ENCODE results near the gene ZNF350.
A peak's percentile ranks its signal among the peaks of the same experiment; 100 is the strongest.

Gene ZNF350

DNA sequence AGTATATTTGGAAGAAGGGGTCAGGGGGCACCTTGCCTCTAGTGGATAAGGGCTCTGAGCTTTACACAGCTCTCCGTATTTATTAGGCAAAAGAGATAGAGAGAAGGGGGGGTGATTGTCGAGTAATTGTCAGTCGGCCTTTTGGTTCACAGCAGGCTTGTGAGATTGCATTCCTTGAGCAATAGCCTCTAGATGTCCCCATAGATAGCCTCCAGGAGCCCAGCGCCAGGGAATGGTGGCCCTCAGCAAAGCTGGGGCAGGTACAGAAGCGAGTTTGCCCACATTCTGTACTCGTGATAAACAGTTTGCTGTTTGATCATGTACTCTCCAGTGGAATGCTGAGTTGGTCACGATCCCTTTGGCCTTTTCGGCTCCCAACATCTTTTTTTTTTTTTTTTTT, 54.7 kb downstream of the ZNF350 start:
- no peak overlapping the region for H3K4me2 ChIP-seq (ENCODE audit: low read length)
- H2AFZ ChIP-seq (ENCODE audit: low read depth, low read length), result no peak overlapping the region
- no peak overlapping the region for H3K27ac ChIP-seq (ENCODE audit: low read length)
- H3K4me1 ChIP-seq (ENCODE audit: low read length), result peaks cover 3% of the 10 kb centered on the region; the same call in 1 of the 2 replicates
- H3K9ac ChIP-seq (ENCODE audit: low read length), result no peak overlapping the region
- H3K79me2 ChIP-seq (ENCODE audit: low read length), result peaks cover 10% of the 10 kb centered on the region
- peaks cover 14% of the 10 kb centered on the region; the same call in 1 of the 2 replicates for H3K9me3 ChIP-seq (ENCODE audit: insufficient read depth, low read length)
- TF ChIP-seq, protein P1, sequence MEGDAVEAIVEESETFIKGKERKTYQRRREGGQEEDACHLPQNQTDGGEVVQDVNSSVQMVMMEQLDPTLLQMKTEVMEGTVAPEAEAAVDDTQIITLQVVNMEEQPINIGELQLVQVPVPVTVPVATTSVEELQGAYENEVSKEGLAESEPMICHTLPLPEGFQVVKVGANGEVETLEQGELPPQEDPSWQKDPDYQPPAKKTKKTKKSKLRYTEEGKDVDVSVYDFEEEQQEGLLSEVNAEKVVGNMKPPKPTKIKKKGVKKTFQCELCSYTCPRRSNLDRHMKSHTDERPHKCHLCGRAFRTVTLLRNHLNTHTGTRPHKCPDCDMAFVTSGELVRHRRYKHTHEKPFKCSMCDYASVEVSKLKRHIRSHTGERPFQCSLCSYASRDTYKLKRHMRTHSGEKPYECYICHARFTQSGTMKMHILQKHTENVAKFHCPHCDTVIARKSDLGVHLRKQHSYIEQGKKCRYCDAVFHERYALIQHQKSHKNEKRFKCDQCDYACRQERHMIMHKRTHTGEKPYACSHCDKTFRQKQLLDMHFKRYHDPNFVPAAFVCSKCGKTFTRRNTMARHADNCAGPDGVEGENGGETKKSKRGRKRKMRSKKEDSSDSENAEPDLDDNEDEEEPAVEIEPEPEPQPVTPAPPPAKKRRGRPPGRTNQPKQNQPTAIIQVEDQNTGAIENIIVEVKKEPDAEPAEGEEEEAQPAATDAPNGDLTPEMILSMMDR (IDR thresholded peaks at IDR 0.05; ENCODE audit: low read depth, low read length), result no peak
- TF ChIP-seq EZH2phosphoT487 (IDR thresholded peaks at IDR 0.05; ENCODE audit: low read depth), result no peak
- H3K36me3 ChIP-seq (replicated peaks; ENCODE audit: low read depth, low read length), result peaks cover 64% of the 10 kb centered on the region
- no peak overlapping the region for H3K4me3 ChIP-seq (ENCODE audit: low read length)
- no peaks in the 10 kb centered on the region for H4K20me1 ChIP-seq (ENCODE audit: insufficient read depth, low read length)
- no peaks in the 10 kb centered on the region for H3K27me3 ChIP-seq (ENCODE audit: low read depth, low read length)

DNA sequence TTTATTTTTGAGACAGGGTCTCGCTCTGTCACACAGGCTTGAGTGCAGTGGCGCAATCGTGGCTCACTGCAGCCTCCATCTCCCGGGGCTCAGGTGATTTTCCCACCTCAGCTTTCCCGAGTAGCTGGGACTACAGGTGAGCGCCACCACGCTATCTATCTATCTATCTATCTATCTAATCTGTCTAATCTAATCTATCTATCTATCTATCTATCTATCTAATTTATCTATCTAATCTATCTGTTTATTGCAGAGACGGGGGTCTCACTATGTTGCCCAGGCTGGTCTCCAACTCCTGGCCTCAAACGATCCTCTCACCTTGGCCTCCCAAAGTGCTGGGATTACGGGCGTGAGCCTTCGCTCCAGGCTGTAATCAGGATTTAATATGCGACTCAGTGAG, 58.8 kb downstream of the ZNF350 start:
- Histone ChIP-seq H3K79me2 (ENCODE audit: low read length) (peaks cover 10% of the 10 kb centered on the region), H3K27ac (ENCODE audit: low read length) (no peak overlapping the region), H2AFZ (ENCODE audit: low read depth, low read length) (peak overlapping the region; percentile 99; the same call in 1 of the 2 replicates), H4K20me1 (ENCODE audit: insufficient read depth, low read length) (no peaks in the 10 kb centered on the region), H3K4me3 (ENCODE audit: low read length) (peak overlapping the region; percentile 89), H3K9me3 (ENCODE audit: insufficient read depth, low read length) (peaks cover 25% of the 10 kb centered on the region), H3K4me2 (ENCODE audit: low read length) (peak overlapping the region; percentile 73), H3K36me3 (replicated peaks; ENCODE audit: low read depth, low read length) (peaks cover 35% of the 10 kb centered on the region), H3K9ac (ENCODE audit: low read length) (peak overlapping the region; percentile 89), H3K4me1 (ENCODE audit: low read length) (peaks cover 7% of the 10 kb centered on the region), H3K27me3 (ENCODE audit: low read depth, low read length) (no peaks in the 10 kb centered on the region)
- no peak for TF ChIP-seq EZH2phosphoT487 (IDR thresholded peaks at IDR 0.05; ENCODE audit: low read depth)
- TF ChIP-seq, protein P1 (IDR thresholded peaks at IDR 0.05; ENCODE audit: low read depth, low read length), result no peak

DNA sequence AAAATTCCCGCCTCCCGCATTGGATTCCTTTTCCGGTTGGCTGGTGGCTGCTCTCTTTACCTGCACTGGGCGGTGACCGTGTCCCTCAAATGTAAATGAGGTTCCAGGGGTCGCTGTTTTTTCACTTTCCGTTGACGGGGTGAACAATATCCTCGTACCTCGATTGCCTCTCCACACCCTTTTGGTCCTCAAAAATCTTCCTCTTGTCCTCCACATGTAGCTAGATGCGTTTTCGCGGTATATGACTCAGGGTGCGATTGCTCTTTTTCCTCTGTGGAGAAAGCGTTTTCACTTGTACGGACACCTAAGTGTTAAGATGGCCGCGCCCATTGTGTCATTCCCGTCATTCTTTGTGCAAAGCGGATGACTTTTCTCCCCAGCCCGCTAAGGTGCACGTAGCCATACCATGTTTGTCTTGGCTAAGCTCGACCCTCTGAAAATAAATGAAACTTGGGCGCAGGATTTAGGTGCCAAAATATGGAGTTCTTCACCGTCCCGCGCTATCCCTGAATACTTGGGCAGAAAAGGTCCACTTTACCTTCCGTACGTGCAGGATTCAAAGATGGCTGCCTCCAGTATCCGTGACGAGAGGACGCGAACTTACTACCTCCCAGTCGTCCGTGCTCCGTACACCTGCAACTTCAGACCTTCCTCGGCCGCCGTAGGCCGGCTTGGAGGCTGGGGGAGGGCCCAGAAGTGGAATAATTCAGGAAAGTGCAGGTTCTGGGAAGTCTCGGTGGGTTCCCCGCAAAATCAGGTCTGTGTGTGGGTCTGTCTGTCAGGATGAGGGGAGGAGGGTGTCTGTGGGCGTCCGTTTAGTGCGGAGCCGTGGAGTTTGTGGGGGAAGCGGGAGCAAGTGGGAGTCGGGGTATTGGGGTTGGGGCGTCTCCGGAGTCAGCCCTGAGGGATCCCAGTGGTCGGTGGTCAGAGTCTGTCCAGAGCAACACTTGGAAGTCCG, 59.6 kb downstream of the ZNF350 start, which contains the start of gene ZNF613:
Gene ZNF613 (plus strand): TSS at position 689 of the 958 bp plus-strand sequence. CDS start 8,749 bp downstream, outside the sequence.
- Histone ChIP-seq H3K27me3 (ENCODE audit: low read depth, low read length) (no peaks in the 10 kb centered on the region), H3K4me2 (ENCODE audit: low read length) (peak within 1 kb of the TSS; percentile 73), H3K79me2 (ENCODE audit: low read length) (peaks cover 10% of the 10 kb centered on the region), H3K9me3 (ENCODE audit: insufficient read depth, low read length) (peaks cover 31% of the 10 kb centered on the region), H4K20me1 (ENCODE audit: insufficient read depth, low read length) (no peaks in the 10 kb centered on the region), H3K9ac (ENCODE audit: low read length) (peak within 1 kb of the TSS; percentile 89), H3K4me3 (ENCODE audit: low read length) (peak within 1 kb of the TSS; percentile 89), H3K27ac (ENCODE audit: low read length) (peak within 1 kb of the TSS; percentile 65), H3K4me1 (ENCODE audit: low read length) (peaks cover 7% of the 10 kb centered on the region), H3K36me3 (replicated peaks; ENCODE audit: low read depth, low read length) (peaks cover 29% of the 10 kb centered on the region), H2AFZ (ENCODE audit: low read depth, low read length) (peak within 1 kb of the TSS; percentile 99)
- TF ChIP-seq, protein P1 (IDR thresholded peaks at IDR 0.05; ENCODE audit: low read depth, low read length), result peak; percentile 41
- no peak for TF ChIP-seq EZH2phosphoT487 (IDR thresholded peaks at IDR 0.05; ENCODE audit: low read depth)

DNA sequence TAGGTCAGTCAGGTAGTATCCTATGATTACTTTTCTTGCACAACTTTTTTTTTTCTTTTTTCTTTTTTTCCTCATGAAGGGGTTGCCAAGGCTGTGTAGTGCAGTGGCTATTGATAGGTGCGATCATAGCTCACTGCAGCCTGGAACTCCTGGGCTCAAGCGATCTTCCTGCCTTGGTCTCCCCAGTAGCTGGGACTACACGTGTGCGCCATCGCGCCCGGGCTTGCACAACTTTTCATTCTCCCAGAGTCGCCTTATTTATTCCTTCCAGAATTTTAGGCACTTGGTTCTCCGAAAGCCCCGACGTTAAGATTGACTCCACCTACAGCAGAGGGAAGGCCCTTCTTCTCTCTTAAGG, 60.2 kb downstream of the ZNF350 start:
- H3K4me3 ChIP-seq (ENCODE audit: low read length), result peak overlapping the region; percentile 89
- peaks cover 10% of the 10 kb centered on the region for H3K79me2 ChIP-seq (ENCODE audit: low read length)
- peaks cover 34% of the 10 kb centered on the region for H3K9me3 ChIP-seq (ENCODE audit: insufficient read depth, low read length)
- peaks cover 7% of the 10 kb centered on the region for H3K4me1 ChIP-seq (ENCODE audit: low read length)
- H4K20me1 ChIP-seq (ENCODE audit: insufficient read depth, low read length), result no peaks in the 10 kb centered on the region
- no peak for TF ChIP-seq EZH2phosphoT487 (IDR thresholded peaks at IDR 0.05; ENCODE audit: low read depth)
- TF ChIP-seq, protein P1 (IDR thresholded peaks at IDR 0.05; ENCODE audit: low read depth, low read length), result no peak
- no peaks in the 10 kb centered on the region for H3K27me3 ChIP-seq (ENCODE audit: low read depth, low read length)
- peaks cover 22% of the 10 kb centered on the region for H3K36me3 ChIP-seq (replicated peaks; ENCODE audit: low read depth, low read length)
- peak overlapping the region; percentile 73 for H3K4me2 ChIP-seq (ENCODE audit: low read length)
- H2AFZ ChIP-seq (ENCODE audit: low read depth, low read length), result peak overlapping the region; percentile 99
- H3K27ac ChIP-seq (ENCODE audit: low read length), result 0 out of 2 replicates have a peak overlapping the region, but pooled peaks have one; percentile 65
- H3K9ac ChIP-seq (ENCODE audit: low read length), result peak overlapping the region; percentile 89; the same call in 1 of the 2 replicates
